HepG2 (cell line): ENCODE measurements around the gene MEGF10. TPM values are rescaled to one million over a fixed set of nuclear protein-coding genes. Genes with fewer than 3 reads are reported as not detected.

ENCODE experiments used
- ATAC-seq: fragments of 200-7000 bp; cut with Tn5 transposase; 3 replicates; pipeline ENCODE4 v1.9.1; 2020; ENCODE audit warnings: mild to moderate bottlenecking, moderate library complexity
- BruUV-seq: library from RNA; stranded (reverse); fragments of 400-500 nt; replicated peaks from 2 replicates; lab custom pipeline; 2021; lab: Mats Ljungman, UMichigan
- CTCF ChIA-PET: fragments of 300-600 bp; formaldehyde crosslinking; extraction: SDS; loops from one replicate; lab custom pipeline; 2021; ENCODE audit warnings: low total read pairs, inconsistent platforms, low intra/inter-chr PET ratio; lab: Yijun Ruan, JAX
- POLR2A ChIA-PET: fragments of 350-600 bp; sonication (Branson Sonifier 250); formaldehyde crosslinking; loops from one replicate; lab custom pipeline; 2020; ENCODE audit warnings: antibody characterized with exemption, inconsistent platforms; lab: Yijun Ruan, JAX
- DNase-seq: peaks from one replicate; pipeline ENCODE4 v3.0.0-alpha.2; 2015; ENCODE audit warnings: low spot score
- FAIRE-seq: peaks from 3 replicates; lab custom pipeline; 2011; peaks lifted over from hg19 to GRCh38; lab: Jason Lieb, UNC
- H2AFZ ChIP-seq: one replicate; pipeline ENCODE4 v1.6.1; 2011; ENCODE audit warnings: low read length, inconsistent platforms
- H3K27ac ChIP-seq: fragments of 300-600 bp; 3 replicates; pipeline ENCODE4 v1.8.0; 2011; ENCODE audit warnings: mixed run types, mild to moderate bottlenecking, mixed read lengths, low read length, inconsistent platforms; ENCODE audit not compliant: insufficient read depth; ENCODE audit errors: extremely low read length
- H3K27me3 ChIP-seq, 2 experiments: fragments of 200-600 bp in 1 of 2; 2 replicates in 1 of 2; 3 replicates in 1 of 2; pipeline versions ENCODE4 v1.6.0 to v1.8.0; 2011; ENCODE audit warnings: low read length in 2 of 2, mild to moderate bottlenecking in 2 of 2, moderate library complexity in 2 of 2, inconsistent platforms in 1 of 2; ENCODE audit not compliant: insufficient read depth in 2 of 2, control insufficient read depth in 1 of 2
- H3K36me3 ChIP-seq, 2 experiments: fragments of 200-600 bp in 1 of 2; replicated peaks in 1 of 2; 2 replicates in 1 of 2; 3 replicates in 1 of 2; pipeline versions ENCODE4 v1.5.1 to v1.8.0; 2011; ENCODE audit warnings: low read length in 2 of 2, inconsistent platforms in 1 of 2; ENCODE audit not compliant: insufficient read depth in 2 of 2, control insufficient read depth in 1 of 2
- H3K4me1 ChIP-seq: 2 replicates; pipeline ENCODE4 v1.5.1; 2012; ENCODE audit warnings: low read length, inconsistent platforms; ENCODE audit not compliant: insufficient read depth
- H3K4me2 ChIP-seq: 2 replicates; pipeline ENCODE4 v1.6.0; 2011; ENCODE audit warnings: low read depth, low read length, inconsistent platforms
- H3K4me3 ChIP-seq, 3 experiments: fragments of 200-600 bp in 1 of 3; sonication (generic), shearing (Covaris generic) in 1 of 3; replicated peaks in 1 of 3; 2 replicates each; pipeline ENCODE4 v1.5.1; 2011 to 2016; ENCODE audit warnings: low read length in 3 of 3, inconsistent platforms in 2 of 3, low read depth in 2 of 3, mild to moderate bottlenecking in 2 of 3, control low read depth in 1 of 3, mixed read lengths in 1 of 3; ENCODE audit not compliant: insufficient read depth in 1 of 3
- H3K79me2 ChIP-seq: one replicate; pipeline ENCODE4 v1.6.1; 2011; ENCODE audit warnings: low read length, inconsistent platforms; ENCODE audit not compliant: insufficient read depth
- H3K9ac ChIP-seq: 2 replicates; pipeline ENCODE4 v1.6.0; 2011; ENCODE audit warnings: mild to moderate bottlenecking, low read depth, low read length, inconsistent platforms; ENCODE audit not compliant: insufficient read depth
- H3K9me3 ChIP-seq: 2 replicates; pipeline ENCODE4 v1.5.1; 2012; ENCODE audit warnings: mild to moderate bottlenecking, low read length
- H4K20me1 ChIP-seq: 2 replicates; pipeline ENCODE4 v1.6.0; 2011; ENCODE audit warnings: inconsistent platforms, mild to moderate bottlenecking, low read length, moderate library complexity; ENCODE audit not compliant: insufficient read depth
- CTCF ChIP-seq: sonication (generic); formaldehyde crosslinking; IDR thresholded peaks from 2 replicates; pipeline ENCODE4 v1.5.0; 2020; ENCODE audit warnings: mild to moderate bottlenecking, missing genetic modification reagents, moderate library complexity
- MTF1 ChIP-seq: sonication (generic); formaldehyde crosslinking; IDR thresholded peaks from 2 replicates; pipeline ENCODE4 v1.5.0; 2020; ENCODE audit warnings: missing genetic modification reagents
- SNAI1 ChIP-seq: sonication (generic); formaldehyde crosslinking; IDR thresholded peaks from 2 replicates; pipeline ENCODE4 v1.5.0; 2020; ENCODE audit warnings: mild to moderate bottlenecking, missing genetic modification reagents, borderline replicate concordance
- STAG1 ChIP-seq: sonication (generic); formaldehyde crosslinking; IDR thresholded peaks from 2 replicates; pipeline ENCODE4 v1.4.0; 2020; ENCODE audit warnings: missing genetic modification reagents
- ZNF251 ChIP-seq: sonication (generic); formaldehyde crosslinking; IDR thresholded peaks from 2 replicates; pipeline ENCODE4 v1.9.0; 2021; ENCODE audit warnings: mild to moderate bottlenecking, missing genetic modification reagents
- ZNF430 ChIP-seq: sonication (generic); formaldehyde crosslinking; IDR thresholded peaks from 2 replicates; pipeline ENCODE4 v1.9.0; 2021; ENCODE audit warnings: mild to moderate bottlenecking, missing genetic modification reagents
- ZNF879 ChIP-seq: sonication (generic); formaldehyde crosslinking; IDR thresholded peaks from 2 replicates; pipeline ENCODE4 v1.8.1; 2023; ENCODE audit warnings: missing genetic modification reagents
- WGBS: methylation state at CpG from one replicate; pipeline ENCODE4 v1.1.6; 2017; ENCODE audit warnings: low lambda C conversion rate; 5-methylcytosine and 5-hydroxymethylcytosine counted together
- in situ Hi-C: cut with HindIII; loops from 2 replicates; pipeline ENCODE4 v1.10.0; 2017; ENCODE audit warnings: low pct_unique_long_range_greater_than_20kb; ENCODE audit not compliant: extremely low pct_ligation_motif_present
- intact Hi-C: fragments of 100-400 bp; cut with micrococcal nuclease; formaldehyde crosslinking; loops from one replicate; pipeline ENCODE4 v1.10.0; 2022; ENCODE audit not compliant: unreplicated experiment
- polyA plus RNA-seq, 8 experiments: library from polyadenylated mRNA; depleted of rRNA in 3 of 8; stranded (reverse) in 7 of 8; unstranded in 1 of 8; fragments of >200 nt; fragmentation: Illumina TruSeq in 4 of 8; extraction: Trizol in 4 of 8; gene quantifications; 2 replicates each; pipeline versions ENCODE4 v1.2.1 to v1.2.3, GENCODE V29; 2011 to 2016; ENCODE audit warnings: low read depth in 4 of 8, missing spikeins in 1 of 8, mixed read lengths in 1 of 8; ENCODE audit not compliant: insufficient read depth in 1 of 8
- total RNA-seq, 5 experiments: library from RNA; depleted of rRNA; stranded (reverse); fragments of >200 nt; fragmentation: Illumina TruSeq; extraction: Trizol; gene quantifications; 2 replicates each; pipeline ENCODE4 v1.2.3, GENCODE V29; 2016; ENCODE audit warnings: low read depth in 1 of 5
- TF ChIP-seq, protein P1 (sequence below), 2 experiments: sonication (generic) in 1 of 2; formaldehyde crosslinking in 1 of 2; IDR thresholded peaks; 2 replicates each; pipeline versions ENCODE4 v1.4.0 to v1.6.1; 2016 to 2020; ENCODE audit warnings: borderline replicate concordance in 1 of 2, low read depth in 1 of 2, mild to moderate bottlenecking in 1 of 2, missing genetic modification reagents in 1 of 2

Gene MEGF10
- total and polyA plus RNA-seq, 2 of the 13 experiments (the other 11 are each of a cell fraction or from before 2014, with no cell fraction given): not detected

DNA sequence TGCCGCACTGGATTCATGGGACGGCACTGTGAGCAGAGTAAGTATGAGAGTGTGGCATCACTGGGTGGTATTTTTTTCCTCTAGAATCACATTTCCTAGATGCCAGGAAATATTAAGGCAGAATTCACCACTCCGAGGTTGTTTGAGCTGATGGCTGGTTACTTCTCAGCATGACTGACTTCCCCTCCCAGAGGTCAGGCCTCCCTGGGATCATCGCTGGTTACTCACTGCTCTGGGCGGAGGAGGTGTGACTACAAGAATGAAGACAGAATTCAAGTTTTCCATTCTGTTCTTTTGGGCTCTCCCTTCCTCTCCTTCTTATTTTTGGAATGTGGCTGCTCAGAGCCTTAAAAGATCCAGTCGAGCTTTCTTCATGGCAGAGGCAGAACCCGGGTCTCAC, 150.2 kb downstream of the MEGF10 start (continued):
- TF ChIP-seq, protein P1, sequence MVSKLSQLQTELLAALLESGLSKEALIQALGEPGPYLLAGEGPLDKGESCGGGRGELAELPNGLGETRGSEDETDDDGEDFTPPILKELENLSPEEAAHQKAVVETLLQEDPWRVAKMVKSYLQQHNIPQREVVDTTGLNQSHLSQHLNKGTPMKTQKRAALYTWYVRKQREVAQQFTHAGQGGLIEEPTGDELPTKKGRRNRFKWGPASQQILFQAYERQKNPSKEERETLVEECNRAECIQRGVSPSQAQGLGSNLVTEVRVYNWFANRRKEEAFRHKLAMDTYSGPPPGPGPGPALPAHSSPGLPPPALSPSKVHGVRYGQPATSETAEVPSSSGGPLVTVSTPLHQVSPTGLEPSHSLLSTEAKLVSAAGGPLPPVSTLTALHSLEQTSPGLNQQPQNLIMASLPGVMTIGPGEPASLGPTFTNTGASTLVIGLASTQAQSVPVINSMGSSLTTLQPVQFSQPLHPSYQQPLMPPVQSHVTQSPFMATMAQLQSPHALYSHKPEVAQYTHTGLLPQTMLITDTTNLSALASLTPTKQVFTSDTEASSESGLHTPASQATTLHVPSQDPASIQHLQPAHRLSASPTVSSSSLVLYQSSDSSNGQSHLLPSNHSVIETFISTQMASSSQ (IDR thresholded peaks at IDR 0.05; ENCODE audit: low read depth): no peak
- TF ChIP-seq, protein P1 (CRISPR knock-in tag; IDR thresholded peaks at IDR 0.05; ENCODE audit: borderline replicate concordance): no peak
- TF ChIP-seq SNAI1 (CRISPR knock-in tag): no peak
- no peak for TF ChIP-seq MTF1
- no peak for TF ChIP-seq ZNF251
- no peak for TF ChIP-seq ZNF430 (CRISPR knock-in tag)

DNA sequence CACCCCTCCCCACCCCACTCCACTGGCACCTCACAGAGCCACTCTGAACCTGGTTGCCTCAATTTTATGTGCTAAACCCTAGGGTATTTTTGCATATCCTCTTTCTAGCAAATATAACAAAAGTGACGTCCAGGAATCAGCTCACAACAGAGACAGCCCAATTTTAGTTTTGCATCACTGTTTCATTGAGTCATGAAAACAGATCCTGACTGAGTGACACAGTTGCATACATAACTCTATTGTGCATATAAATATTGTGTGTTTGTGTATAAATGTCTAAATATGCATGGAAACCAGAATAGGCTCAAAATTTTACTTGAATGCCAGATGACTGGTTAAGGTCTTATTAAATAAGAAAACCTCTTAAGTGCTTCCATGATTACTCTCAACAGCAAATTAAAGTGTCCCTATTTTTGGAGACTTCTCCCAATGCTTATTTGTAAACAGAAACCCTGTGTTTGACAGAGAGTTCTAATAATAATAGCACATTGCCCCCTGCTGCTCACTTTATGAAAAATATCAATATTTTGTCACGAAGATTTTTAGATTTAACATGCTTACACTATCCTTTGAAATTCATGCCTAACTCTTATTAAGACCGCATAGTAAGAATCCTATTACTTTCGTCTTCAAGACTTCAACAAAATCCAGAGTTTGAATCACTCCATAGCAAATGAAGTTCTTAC, 151.3 kb downstream of the MEGF10 start:
- CTCF ChIA-PET: no interaction called here
- 14% methylated on average over 4 of the region's 4 CpGs for WGBS
- BruUV-seq: no TSS peak
- POLR2A ChIA-PET: no interaction called here
- no peak overlapping the region for H3K4me2 ChIP-seq
- H3K79me2 ChIP-seq: no peaks in the 10 kb centered on the region
- no peak for DNase-seq
- H3K9me3 ChIP-seq: no peaks in the 10 kb centered on the region
- no peak for TF ChIP-seq ZNF879
- TF ChIP-seq STAG1 (CRISPR knock-in tag): peak; percentile 27; the same call in 1 of the 2 replicates
- TF ChIP-seq CTCF (CRISPR knock-in tag): peak; percentile 12; the same call in 1 of the 2 replicates
- H3K4me3 ChIP-seq: no peak overlapping the region
- ATAC-seq: no peak
- H3K27ac ChIP-seq: no peak overlapping the region
- H4K20me1 ChIP-seq: no peaks in the 10 kb centered on the region
- in situ Hi-C loops (no loop called here), intact Hi-C loops (no loop called here)
- H3K27me3 ChIP-seq: no peaks in the 10 kb centered on the region; a peak in 2 of 5 replicates
- H3K36me3 ChIP-seq: no peaks in the 10 kb centered on the region
- no peak for FAIRE-seq
- H3K4me1 ChIP-seq: no peaks in the 10 kb centered on the region
- H3K9ac ChIP-seq: no peak overlapping the region
- no peak overlapping the region for H2AFZ ChIP-seq
